ENCODE data around the gene MRPS18B. TPM values are rescaled to one million over a fixed set of nuclear protein-coding genes. Genes with fewer than 3 reads are reported as not detected.
"Not testable (repeated sequence)": the region's sequence is repeated elsewhere in the genome, so short reads cannot be mapped to it uniquely, and the experiment has no call there.

Gene MRPS18B
- polyA plus RNA-seq, 1 donor = 46.8 TPM

- Histone ChIP-seq H3K4me3 (ENCODE audit: low read length) (no peak overlapping the region), H3K36me3 (ENCODE audit: control insufficient read depth, insufficient read depth, low read length) (peaks cover 87% of the 10 kb centered on the region), H3K9me3 (ENCODE audit: control insufficient read depth, low read depth, low read length) (no peaks in the 10 kb centered on the region), H3K27me3 (ENCODE audit: control insufficient read depth, insufficient read depth, low read length) (no peaks in the 10 kb centered on the region), H3K4me1 (ENCODE audit: control insufficient read depth, insufficient read depth, low read length) (no peaks in the 10 kb centered on the region), H3K27ac (ENCODE audit: low read length) (no peak overlapping the region)
- no peak for DNase-seq
- WGBS (ENCODE audit: insufficient coverage, low lambda C conversion rate) = 100% methylated on average over 1 of the region's 5 CpGs
Measured at GRCh38 chr6:30583921-30584320, 33.7 kb upstream of the MRPS18B start.

- no CpG with 5 or more reads among the region's 15 CpGs for whole genome bisulfite sequencing (ENCODE audit: insufficient coverage, low lambda C conversion rate)
- no peak for DNase-seq
- Histone ChIP-seq H3K27me3 (ENCODE audit: control insufficient read depth, insufficient read depth, low read length) (no peaks in the 10 kb centered on the region), H3K27ac (ENCODE audit: low read length) (no peak overlapping the region), H3K36me3 (ENCODE audit: control insufficient read depth, insufficient read depth, low read length) (peaks cover 83% of the 10 kb centered on the region), H3K4me1 (ENCODE audit: control insufficient read depth, insufficient read depth, low read length) (no peaks in the 10 kb centered on the region), H3K4me3 (ENCODE audit: low read length) (no peak overlapping the region), H3K9me3 (ENCODE audit: control insufficient read depth, low read depth, low read length) (no peaks in the 10 kb centered on the region)
Measured at GRCh38 chr6:30589754-30590358, 27.8 kb upstream of the MRPS18B start.

- Histone ChIP-seq H3K36me3 (ENCODE audit: control insufficient read depth, insufficient read depth, low read length) (peaks cover 78% of the 10 kb centered on the region), H3K4me3 (ENCODE audit: low read length) (no peak overlapping the region), H3K27me3 (ENCODE audit: control insufficient read depth, insufficient read depth, low read length) (no peaks in the 10 kb centered on the region), H3K27ac (ENCODE audit: low read length) (no peak overlapping the region), H3K9me3 (ENCODE audit: control insufficient read depth, low read depth, low read length) (no peaks in the 10 kb centered on the region), H3K4me1 (ENCODE audit: control insufficient read depth, insufficient read depth, low read length) (no peaks in the 10 kb centered on the region)
- WGBS (ENCODE audit: insufficient coverage, low lambda C conversion rate) = 100% methylated on average over 1 of the region's 8 CpGs
- no peak for DNase-seq
Measured at GRCh38 chr6:30590509-30590908, 27.1 kb upstream of the MRPS18B start.

GRCh38 chr6:30591008-30591407 lies 26.6 kb upstream of the MRPS18B start:
- no peak for DNase-seq
- no peaks in the 10 kb centered on the region for H3K27me3 ChIP-seq (ENCODE audit: control insufficient read depth, insufficient read depth, low read length)
- WGBS (ENCODE audit: insufficient coverage, low lambda C conversion rate) = no CpG with 5 or more reads among the region's 1 CpG
- no peak overlapping the region for H3K27ac ChIP-seq (ENCODE audit: low read length)
- peaks cover 75% of the 10 kb centered on the region for H3K36me3 ChIP-seq (ENCODE audit: control insufficient read depth, insufficient read depth, low read length)
- no peaks in the 10 kb centered on the region for H3K4me1 ChIP-seq (ENCODE audit: control insufficient read depth, insufficient read depth, low read length)
- H3K4me3 ChIP-seq (ENCODE audit: low read length) = no peak overlapping the region
- no peaks in the 10 kb centered on the region for H3K9me3 ChIP-seq (ENCODE audit: control insufficient read depth, low read depth, low read length)

DNA sequence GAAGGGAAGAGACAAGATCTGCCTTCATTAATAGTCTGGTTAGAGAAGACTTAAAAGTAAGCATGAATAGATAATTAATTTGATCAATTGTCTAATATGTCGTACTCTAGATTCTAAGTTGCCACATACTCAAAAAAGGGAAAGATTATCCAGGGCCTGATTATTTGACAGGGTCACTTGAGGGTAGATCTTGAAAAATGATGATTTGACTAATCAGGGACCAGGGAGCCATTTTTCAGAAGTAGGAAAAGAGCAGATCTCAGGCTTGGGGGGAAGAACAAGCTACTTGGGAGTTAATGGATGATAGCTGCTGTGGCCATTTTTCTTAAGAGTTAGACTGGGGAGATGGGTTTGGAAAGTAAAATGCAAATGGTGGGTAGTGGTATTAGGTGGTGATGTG lies 25.4 kb upstream of the MRPS18B start:
- H3K9me3 ChIP-seq (ENCODE audit: control insufficient read depth, low read depth, low read length) = no peaks in the 10 kb centered on the region
- no peaks in the 10 kb centered on the region for H3K4me1 ChIP-seq (ENCODE audit: control insufficient read depth, insufficient read depth, low read length)
- peaks cover 65% of the 10 kb centered on the region for H3K36me3 ChIP-seq (ENCODE audit: control insufficient read depth, insufficient read depth, low read length)
- H3K27ac ChIP-seq (ENCODE audit: low read length) = no peak overlapping the region
- DNase-seq = no peak
- H3K27me3 ChIP-seq (ENCODE audit: control insufficient read depth, insufficient read depth, low read length) = no peaks in the 10 kb centered on the region
- WGBS (ENCODE audit: insufficient coverage, low lambda C conversion rate) = 100% methylated on average over 1 of the region's 1 CpG
- H3K4me3 ChIP-seq (ENCODE audit: low read length) = no peak overlapping the region

DNA sequence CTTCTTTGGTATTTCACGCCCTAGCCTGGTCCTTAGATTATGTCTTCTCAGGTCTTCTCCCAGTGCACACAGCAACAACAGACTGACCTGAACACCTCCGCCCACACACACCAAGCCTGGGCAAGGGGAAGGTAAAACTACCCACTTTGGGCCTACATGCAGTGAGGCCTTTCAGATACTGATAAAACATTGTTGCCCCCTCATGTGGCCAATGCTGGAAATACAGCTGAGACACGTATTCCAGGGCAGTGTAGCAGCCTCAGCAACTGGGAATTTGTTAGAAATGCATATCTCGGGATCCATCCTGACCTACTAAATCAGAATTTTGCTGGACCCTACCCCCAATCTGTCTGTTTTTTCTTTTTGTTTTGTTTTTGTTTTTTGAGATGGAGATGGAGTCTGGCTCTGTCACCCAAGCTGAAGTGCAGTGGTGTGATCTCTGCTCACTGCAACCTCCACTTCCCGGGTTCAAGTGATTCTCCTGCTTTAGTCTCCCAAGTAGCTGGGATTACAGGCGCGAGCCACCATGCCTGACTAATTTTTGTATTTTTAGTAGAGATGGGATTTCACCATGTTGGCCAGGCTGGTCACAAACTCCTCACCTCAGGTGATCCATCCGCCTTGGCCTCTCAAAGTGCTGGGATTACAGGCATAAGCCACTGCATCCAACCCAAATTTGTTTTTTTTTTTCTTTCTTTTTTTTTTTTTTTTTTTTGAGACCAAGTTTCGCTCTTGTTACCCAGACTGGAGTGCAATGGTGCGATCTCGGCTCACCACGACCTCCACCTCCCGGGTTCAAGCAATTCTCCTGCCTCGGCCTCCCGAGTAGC lies 20.1 kb upstream of the MRPS18B start:
- H3K4me3 ChIP-seq (ENCODE audit: low read length) = not testable (repeated sequence)
- no CpG with 5 or more reads among the region's 15 CpGs for WGBS (ENCODE audit: insufficient coverage, low lambda C conversion rate)

GRCh38 chr6:30598912-30599624 lies 18.6 kb upstream of the MRPS18B start:
- Histone ChIP-seq H3K4me1 (ENCODE audit: control insufficient read depth, insufficient read depth, low read length) (no peaks in the 10 kb centered on the region), H3K36me3 (ENCODE audit: control insufficient read depth, insufficient read depth, low read length) (peaks cover 47% of the 10 kb centered on the region), H3K27me3 (ENCODE audit: control insufficient read depth, insufficient read depth, low read length) (no peaks in the 10 kb centered on the region), H3K4me3 (ENCODE audit: low read length) (no peak overlapping the region), H3K9me3 (ENCODE audit: control insufficient read depth, low read depth, low read length) (no peaks in the 10 kb centered on the region), H3K27ac (ENCODE audit: low read length) (no peak overlapping the region)
- DNase-seq = no peak
- no CpG with 5 or more reads among the region's 12 CpGs for WGBS (ENCODE audit: insufficient coverage, low lambda C conversion rate)

More for the DNA sequence above, 20.1 kb upstream of the MRPS18B start:
- peaks cover 41% of the 10 kb centered on the region for H3K36me3 ChIP-seq (ENCODE audit: control insufficient read depth, insufficient read depth, low read length)
- not testable (repeated sequence) for H3K27ac ChIP-seq (ENCODE audit: low read length); H3K4me1 ChIP-seq (ENCODE audit: control insufficient read depth, insufficient read depth, low read length); H3K27me3 ChIP-seq (ENCODE audit: control insufficient read depth, insufficient read depth, low read length); H3K9me3 ChIP-seq (ENCODE audit: control insufficient read depth, low read depth, low read length)
- peak; percentile 34 to 63 for DNase-seq

GRCh38 chr6:30599625-30600324 lies 17.9 kb upstream of the MRPS18B start:
- DNase-seq = no peak
- Histone ChIP-seq H3K27me3 (ENCODE audit: control insufficient read depth, insufficient read depth, low read length) (no peaks in the 10 kb centered on the region), H3K27ac (ENCODE audit: low read length) (no peak overlapping the region), H3K4me1 (ENCODE audit: control insufficient read depth, insufficient read depth, low read length) (no peaks in the 10 kb centered on the region), H3K9me3 (ENCODE audit: control insufficient read depth, low read depth, low read length) (no peaks in the 10 kb centered on the region), H3K36me3 (ENCODE audit: control insufficient read depth, insufficient read depth, low read length) (peaks cover 48% of the 10 kb centered on the region), H3K4me3 (ENCODE audit: low read length) (no peak overlapping the region)
- WGBS (ENCODE audit: insufficient coverage, low lambda C conversion rate) = 76% methylated on average over 6 of the region's 13 CpGs

DNA sequence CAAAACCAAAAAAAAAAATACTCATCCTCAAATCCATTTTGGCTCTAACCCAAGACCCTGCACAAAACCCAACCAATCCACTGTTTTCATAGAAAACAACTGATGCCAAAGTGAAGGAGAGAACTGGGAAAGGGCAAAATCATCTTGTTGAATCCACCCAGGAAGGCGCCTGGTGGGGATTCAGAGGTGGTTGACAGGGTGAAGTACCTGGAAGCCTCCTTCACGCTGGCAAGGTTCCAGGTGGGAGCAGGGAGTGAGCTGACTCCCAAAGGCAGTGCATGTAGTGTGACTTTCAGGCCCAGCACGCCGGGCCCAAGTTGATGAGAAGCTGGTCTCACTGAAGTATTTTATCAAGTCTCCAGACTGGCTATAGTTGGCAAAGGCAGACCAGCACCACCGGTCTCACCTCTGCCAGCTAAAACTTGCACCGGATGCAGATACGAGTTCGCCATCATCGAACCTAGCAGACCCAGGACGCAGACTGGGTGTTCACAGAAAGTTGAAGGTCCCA lies 17.1 kb upstream of the MRPS18B start:
- no peaks in the 10 kb centered on the region for H3K9me3 ChIP-seq (ENCODE audit: control insufficient read depth, low read depth, low read length)
- no peak overlapping the region for H3K27ac ChIP-seq (ENCODE audit: low read length)
- no CpG with 5 or more reads among the region's 10 CpGs for WGBS (ENCODE audit: insufficient coverage, low lambda C conversion rate)
- H3K27me3 ChIP-seq (ENCODE audit: control insufficient read depth, insufficient read depth, low read length) = no peaks in the 10 kb centered on the region
- no peaks in the 10 kb centered on the region for H3K4me1 ChIP-seq (ENCODE audit: control insufficient read depth, insufficient read depth, low read length)
- DNase-seq = peak in 1 of 2 donors; percentile 14
- peaks cover 53% of the 10 kb centered on the region for H3K36me3 ChIP-seq (ENCODE audit: control insufficient read depth, insufficient read depth, low read length)
- H3K4me3 ChIP-seq (ENCODE audit: low read length) = no peak overlapping the region

GRCh38 chr6:30601436-30601814 lies 16.2 kb upstream of the MRPS18B start:
- no CpG with 5 or more reads among the region's 6 CpGs for WGBS (ENCODE audit: insufficient coverage, low lambda C conversion rate)
- H3K36me3 ChIP-seq (ENCODE audit: control insufficient read depth, insufficient read depth, low read length) = peaks cover 58% of the 10 kb centered on the region
- H3K27me3 ChIP-seq (ENCODE audit: control insufficient read depth, insufficient read depth, low read length) = no peaks in the 10 kb centered on the region
- H3K9me3 ChIP-seq (ENCODE audit: control insufficient read depth, low read depth, low read length) = no peaks in the 10 kb centered on the region
- H3K4me3 ChIP-seq (ENCODE audit: low read length) = no peak overlapping the region
- H3K4me1 ChIP-seq (ENCODE audit: control insufficient read depth, insufficient read depth, low read length) = no peaks in the 10 kb centered on the region
- no peak for DNase-seq
- no peak overlapping the region for H3K27ac ChIP-seq (ENCODE audit: low read length)
